Lung (tissue), 12 donors: Measurements from ENCODE around the gene ZNF700. TPM values are rescaled to one million over a fixed set of nuclear protein-coding genes. Genes with fewer than 3 reads are reported as not detected.

ENCODE experiments used
- ATAC-seq: fragments of 200-7000 bp; cut with Tn5 transposase; one replicate; pipeline ENCODE4 v1.9.1; 2020; ENCODE audit warnings: moderate number of reproducible peaks; ENCODE audit not compliant: insufficient read depth, low FRiP score
- DNase-seq, 3 donors: peaks; one replicate each; pipeline ENCODE4 v3.0.0-alpha.2; 2013 to 2017
- H3K27ac ChIP-seq, 2 donors: one replicate each; pipeline ENCODE4 v1.5.1; 2013; ENCODE audit warnings: mild to moderate bottlenecking in 2 of 2, moderate library complexity in 2 of 2, control low read depth in 1 of 2, inconsistent platforms in 1 of 2, low read depth in 1 of 2, low read length in 1 of 2
- H3K27me3 ChIP-seq, 3 donors: one replicate each; pipeline ENCODE4 v1.5.1; 2013; ENCODE audit warnings: low read length in 2 of 3; ENCODE audit not compliant: control insufficient read depth in 3 of 3, insufficient read depth in 3 of 3
- H3K36me3 ChIP-seq, 4 donors: one replicate each; pipeline ENCODE4 v1.5.1; 2013; ENCODE audit warnings: low read length in 4 of 4, mild to moderate bottlenecking in 1 of 4, moderate library complexity in 1 of 4; ENCODE audit not compliant: control insufficient read depth in 4 of 4, insufficient read depth in 4 of 4
- H3K4me1 ChIP-seq, 5 donors: one replicate each; pipeline ENCODE4 v1.5.1; 2013; ENCODE audit warnings: low read length in 5 of 5, mild to moderate bottlenecking in 2 of 5, moderate library complexity in 1 of 5; ENCODE audit not compliant: control insufficient read depth in 5 of 5, insufficient read depth in 5 of 5
- H3K4me3 ChIP-seq: one replicate; pipeline ENCODE4 v1.5.1; 2013; ENCODE audit warnings: mild to moderate bottlenecking, control low read depth, moderate library complexity
- H3K9ac ChIP-seq, 2 donors: one replicate each; pipeline ENCODE4 v1.5.1; 2013; ENCODE audit warnings: low read length in 2 of 2, control low read depth in 1 of 2; ENCODE audit not compliant: insufficient read depth in 1 of 2
- H3K9me3 ChIP-seq, 4 donors: one replicate each; pipeline ENCODE4 v1.5.1; 2013; ENCODE audit warnings: low read length in 3 of 4, mild to moderate bottlenecking in 1 of 4, moderate library complexity in 1 of 4; ENCODE audit not compliant: control insufficient read depth in 4 of 4, insufficient read depth in 3 of 4
- WGBS, 2 donors: extraction: QIAGEN DNeasy Blood & Tissue Kit; methylation state at CpG; one replicate each; pipeline ENCODE4 v1.1.7; 2013; 5-methylcytosine and 5-hydroxymethylcytosine counted together
- polyA plus RNA-seq, 2 donors: library from polyadenylated mRNA; stranded (reverse); fragments of 200-250 nt; gene quantifications; one replicate each; pipeline ENCODE4 v1.2.1, GENCODE V29; 2013
- total RNA-seq, 2 donors: library from RNA; depleted of rRNA in 1 of 2; stranded (reverse); fragments of >200 nt in 1 of 2; gene quantifications; one replicate each; pipeline ENCODE4 v1.2.1, GENCODE V29; 2014 to 2021
- TF ChIP-seq, protein P1 (sequence below): IDR thresholded peaks from 2 replicates; pipeline ENCODE4 v1.5.1; 2012; ENCODE audit warnings: mild to moderate bottlenecking; ENCODE audit errors: control extremely low read depth, extremely low read depth
- donor health status: control.
- donor health status: control.
- donor health status: Bipolar disorder and iron deficiency.
- donor health status: healthy.
- donor health status: DM: yes; HTN: yes; CAD: no.

Gene ZNF700
- total and polyA plus RNA-seq, 4 donors, result 6.2 to 24.7 (median 12.5) TPM

DNA sequence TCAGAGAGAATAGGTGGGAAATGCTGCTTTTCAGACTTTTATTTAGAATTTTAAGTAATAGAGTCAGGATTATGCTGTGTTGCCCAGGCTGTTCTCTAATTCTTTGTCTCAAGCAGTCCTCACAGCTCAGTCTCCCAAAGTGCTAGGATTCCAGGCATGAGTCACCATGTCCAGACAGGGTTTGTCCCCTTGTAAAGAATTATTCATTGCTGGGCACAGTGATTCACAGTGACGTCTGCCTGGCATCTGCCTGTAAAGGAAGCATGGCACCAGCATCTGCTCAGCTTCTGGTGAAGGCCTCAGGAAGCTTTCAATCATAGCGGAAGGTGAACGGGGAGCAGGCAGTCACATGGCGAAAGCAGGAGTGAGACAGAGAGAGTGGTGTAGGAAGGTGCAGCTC, 57.6 kb downstream of the ZNF700 start:
- no peak for ATAC-seq
- WGBS, 2 donors, result 93 to 94% methylated on average over 4 of the region's 4 CpGs
- Histone ChIP-seq H3K27ac (no peak overlapping the region), H3K36me3 (peaks cover 1 to 28% (median 19%) of the 10 kb centered on the region in 4 donors), H3K4me3 (no peak overlapping the region), H3K4me1 (no peaks in the 10 kb centered on the region), H3K9me3 (peaks cover 18 to 46% (median 20%) of the 10 kb centered on the region in 4 donors), H3K27me3 (no peaks in the 10 kb centered on the region), H3K9ac (no peak overlapping the region)
- no peak for DNase-seq
- TF ChIP-seq, protein P1, sequence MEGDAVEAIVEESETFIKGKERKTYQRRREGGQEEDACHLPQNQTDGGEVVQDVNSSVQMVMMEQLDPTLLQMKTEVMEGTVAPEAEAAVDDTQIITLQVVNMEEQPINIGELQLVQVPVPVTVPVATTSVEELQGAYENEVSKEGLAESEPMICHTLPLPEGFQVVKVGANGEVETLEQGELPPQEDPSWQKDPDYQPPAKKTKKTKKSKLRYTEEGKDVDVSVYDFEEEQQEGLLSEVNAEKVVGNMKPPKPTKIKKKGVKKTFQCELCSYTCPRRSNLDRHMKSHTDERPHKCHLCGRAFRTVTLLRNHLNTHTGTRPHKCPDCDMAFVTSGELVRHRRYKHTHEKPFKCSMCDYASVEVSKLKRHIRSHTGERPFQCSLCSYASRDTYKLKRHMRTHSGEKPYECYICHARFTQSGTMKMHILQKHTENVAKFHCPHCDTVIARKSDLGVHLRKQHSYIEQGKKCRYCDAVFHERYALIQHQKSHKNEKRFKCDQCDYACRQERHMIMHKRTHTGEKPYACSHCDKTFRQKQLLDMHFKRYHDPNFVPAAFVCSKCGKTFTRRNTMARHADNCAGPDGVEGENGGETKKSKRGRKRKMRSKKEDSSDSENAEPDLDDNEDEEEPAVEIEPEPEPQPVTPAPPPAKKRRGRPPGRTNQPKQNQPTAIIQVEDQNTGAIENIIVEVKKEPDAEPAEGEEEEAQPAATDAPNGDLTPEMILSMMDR, result no peak

DNA sequence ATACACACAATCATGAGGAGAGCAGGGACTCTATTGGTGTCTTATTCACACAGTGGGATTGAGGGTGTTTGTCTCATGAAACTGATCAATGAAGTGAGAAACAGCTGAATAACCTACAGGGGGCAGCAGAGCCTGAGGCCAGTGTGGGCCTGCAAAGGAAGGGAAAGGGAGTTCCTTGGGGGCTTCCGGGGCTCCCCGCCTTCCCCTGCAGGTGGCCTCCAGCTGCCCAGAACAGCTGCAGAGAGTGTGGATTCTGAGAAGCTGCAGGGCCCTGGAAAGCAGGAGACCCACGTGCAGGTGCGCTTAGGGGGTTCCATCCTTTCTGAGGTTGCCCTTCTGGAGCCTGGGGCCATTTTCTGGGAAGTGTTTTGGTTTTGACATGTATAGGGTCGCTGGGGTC, 60.1 kb downstream of the ZNF700 start:
- WGBS, 2 donors, result 34 to 53% methylated on average over 5 of the region's 5 CpGs
- peak in 1 of 3 donors; percentile 14 for DNase-seq
- Histone ChIP-seq H3K4me3 (no peak overlapping the region), H3K4me1 (peaks cover 0 to 6% (median 0%) of the 10 kb centered on the region in 5 donors), H3K27ac (no peak overlapping the region), H3K9ac (no peak overlapping the region), H3K27me3 (no peaks in the 10 kb centered on the region), H3K36me3 (peaks cover 0 to 4% (median 0%) of the 10 kb centered on the region in 4 donors), H3K9me3 (peaks cover 3 to 23% (median 9%) of the 10 kb centered on the region in 4 donors)
- TF ChIP-seq, protein P1, result no peak
- no peak for ATAC-seq

DNA sequence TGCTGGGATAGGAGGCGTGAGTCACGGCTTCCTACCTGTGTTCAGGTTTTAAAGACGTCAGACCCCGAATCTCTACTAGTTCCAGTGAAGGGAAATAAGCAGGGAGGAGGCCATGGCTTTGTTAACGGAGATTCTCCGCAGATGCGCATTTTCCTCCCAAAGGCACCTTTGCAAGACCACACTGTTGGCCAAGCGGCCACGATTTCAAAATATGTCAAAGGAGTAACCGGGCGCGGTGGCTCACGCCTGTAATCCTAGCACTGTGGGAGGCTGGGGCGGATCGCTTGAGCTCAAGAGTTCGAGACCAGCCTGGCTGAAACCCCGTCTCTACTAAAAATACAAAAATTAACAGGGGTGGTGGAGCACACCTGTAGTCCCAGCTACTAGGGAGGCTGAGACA, 61.8 kb downstream of the ZNF700 start:
- TF ChIP-seq, protein P1, result no peak
- Histone ChIP-seq H3K36me3 (no peaks in the 10 kb centered on the region), H3K9me3 (peaks cover 0 to 6% (median 2%) of the 10 kb centered on the region in 4 donors), H3K4me3 (no peak overlapping the region), H3K27me3 (no peaks in the 10 kb centered on the region), H3K9ac (no peak overlapping the region), H3K27ac (no peak overlapping the region), H3K4me1 (peaks cover 0 to 6% (median 0%) of the 10 kb centered on the region in 5 donors)
- WGBS, 2 donors, result 77 to 91% methylated on average over 17 of the region's 17 CpGs
- DNase-seq (no peak), ATAC-seq (no peak)
